ENCODE results near the gene FTCD.
"Not testable (repeated sequence)": the region's sequence is repeated elsewhere in the genome, so short reads cannot be mapped to it uniquely, and the experiment has no call there.

The FTCD gene

GRCh38 chr21:46107376-46107775 is 48.0 kb downstream of the FTCD start:
- DNase-seq, result not testable (repeated sequence)

GRCh38 chr21:46104104-46104503 is 51.3 kb downstream of the FTCD start:
- no peak for DNase-seq

GRCh38 chr21:46100906-46101305 is 54.5 kb downstream of the FTCD start:
- no peak for DNase-seq

GRCh38 chr21:46100426-46100825 is 55.0 kb downstream of the FTCD start:
- DNase-seq, result peak; percentile 84

GRCh38 chr21:46100020-46100419 is 55.4 kb downstream of the FTCD start:
- no peak for DNase-seq

- peak; percentile 45 for DNase-seq
Measured at GRCh38 chr21:46099476-46099875, 55.9 kb downstream of the FTCD start.

- DNase-seq, result no peak
Measured at GRCh38 chr21:46098303-46099141, 56.9 kb downstream of the FTCD start.

- peak; percentile 70 for DNase-seq
Measured at GRCh38 chr21:46097336-46098293, 57.8 kb downstream of the FTCD start, which contains the start of gene COL6A2. Gene COL6A2 (plus strand): TSS chr21:46098112.

GRCh38 chr21:46096596-46097335 is 58.6 kb downstream of the FTCD start:
- no peak for DNase-seq

GRCh38 chr21:46095814-46096595 is 59.4 kb downstream of the FTCD start:
- DNase-seq, result no peak

- no peak for DNase-seq
Measured at GRCh38 chr21:46095083-46095719, 60.2 kb downstream of the FTCD start.

GRCh38 chr21:46094401-46095082 is 60.8 kb downstream of the FTCD start:
- no peak for DNase-seq

- DNase-seq, result no peak
Measured at GRCh38 chr21:46093668-46094400, 61.5 kb downstream of the FTCD start.

GRCh38 chr21:46092811-46093667 is 62.3 kb downstream of the FTCD start:
- DNase-seq, result no peak

- DNase-seq, result peak; percentile 97
Measured at GRCh38 chr21:46092026-46092764, 63.2 kb downstream of the FTCD start.

- DNase-seq, result no peak
Measured at GRCh38 chr21:46091631-46092025, 63.8 kb downstream of the FTCD start.

GRCh38 chr21:46091118-46091517 is 64.3 kb downstream of the FTCD start:
- DNase-seq, result no peak

- no peak for DNase-seq
Measured at GRCh38 chr21:46089285-46089684, 66.1 kb downstream of the FTCD start.

Data from fibroblast of skin of right quadriceps (primary cell).